ENCODE results near the gene ZNF335. TPM values are rescaled to one million over a fixed set of nuclear protein-coding genes. Genes with fewer than 3 reads are reported as not detected.

The ZNF335 gene
- total RNA-seq, 6 experiments from 2014 or later = 13.1 to 14.6 (median 13.5) TPM

DNA sequence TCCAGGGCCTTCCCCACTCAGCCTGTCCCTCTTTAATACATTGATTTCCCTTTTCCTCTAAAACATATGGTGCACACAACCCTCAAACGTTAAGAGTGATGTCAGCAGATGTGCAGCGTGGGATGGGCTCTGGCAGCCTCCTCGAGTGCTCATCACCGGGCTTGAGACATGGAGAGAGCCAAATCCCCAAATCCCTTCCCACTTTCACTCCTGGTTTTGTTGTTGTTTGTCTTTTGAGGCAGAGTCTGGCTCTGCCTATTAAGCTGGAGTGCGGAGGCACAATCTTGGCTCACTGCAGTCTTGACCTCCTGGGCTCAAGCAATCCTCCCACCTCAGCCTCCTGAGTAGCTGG lies 54.2 kb downstream of the ZNF335 start:
- Mint-ChIP-seq H3K4me1 (ENCODE audit: low read depth) (peaks cover 24% of the 10 kb centered on the region), H3K36me3 (ENCODE audit: low read depth) (no peaks in the 10 kb centered on the region), H3K27ac (no peak overlapping the region), H3K4me3 (no peak overlapping the region), H3K27me3 (ENCODE audit: insufficient read depth) (peaks cover 11% of the 10 kb centered on the region), H3K9me3 (no peaks in the 10 kb centered on the region)
- TF ChIP-seq CTCF (IDR thresholded peaks at IDR 0.05) = no peak
- DNase-seq = no peak

DNA sequence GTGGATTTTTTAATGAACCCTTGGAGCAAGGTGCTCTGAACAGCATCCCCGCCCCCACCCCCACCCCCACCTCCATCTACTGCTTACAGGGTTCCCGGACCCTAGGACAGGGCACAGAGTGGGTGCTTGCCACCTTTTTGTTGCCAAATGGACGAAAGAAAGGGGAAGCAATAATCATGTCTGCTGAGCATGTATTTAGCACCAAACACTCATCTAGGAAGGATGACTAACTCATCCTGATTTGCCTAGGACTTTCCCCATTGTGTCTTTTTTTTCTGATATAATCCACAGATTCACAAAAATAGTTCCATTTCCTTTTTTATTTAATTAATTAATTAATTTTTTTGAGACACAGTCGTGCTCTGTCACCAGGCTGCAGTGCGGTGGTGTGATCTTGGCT lies 58.9 kb downstream of the ZNF335 start:
- H3K27ac Mint-ChIP-seq = no peak overlapping the region
- H3K27me3 Mint-ChIP-seq (ENCODE audit: insufficient read depth) = peaks cover 8% of the 10 kb centered on the region
- TF ChIP-seq CTCF (IDR thresholded peaks at IDR 0.05) = no peak
- peaks cover 27% of the 10 kb centered on the region for H3K4me1 Mint-ChIP-seq (ENCODE audit: low read depth)
- H3K9me3 Mint-ChIP-seq = no peaks in the 10 kb centered on the region
- H3K4me3 Mint-ChIP-seq = no peak overlapping the region; the same call in 1 of the 2 replicates
- no peak for DNase-seq
- H3K36me3 Mint-ChIP-seq (ENCODE audit: low read depth) = peaks cover 5% of the 10 kb centered on the region

- H3K36me3 Mint-ChIP-seq (ENCODE audit: low read depth) = peaks cover 5% of the 10 kb centered on the region
- no peak for TF ChIP-seq CTCF (IDR thresholded peaks at IDR 0.05)
- DNase-seq = no peak
- H3K27me3 Mint-ChIP-seq (ENCODE audit: insufficient read depth) = peaks cover 8% of the 10 kb centered on the region
- H3K9me3 Mint-ChIP-seq = no peaks in the 10 kb centered on the region
- peak overlapping the region; percentile 85 for H3K4me3 Mint-ChIP-seq
- H3K27ac Mint-ChIP-seq = peak overlapping the region; percentile 60
- H3K4me1 Mint-ChIP-seq (ENCODE audit: low read depth) = peaks cover 20% of the 10 kb centered on the region
Observed at GRCh38 chr20:45912344-45912682, 59.7 kb downstream of the ZNF335 start.

DNA sequence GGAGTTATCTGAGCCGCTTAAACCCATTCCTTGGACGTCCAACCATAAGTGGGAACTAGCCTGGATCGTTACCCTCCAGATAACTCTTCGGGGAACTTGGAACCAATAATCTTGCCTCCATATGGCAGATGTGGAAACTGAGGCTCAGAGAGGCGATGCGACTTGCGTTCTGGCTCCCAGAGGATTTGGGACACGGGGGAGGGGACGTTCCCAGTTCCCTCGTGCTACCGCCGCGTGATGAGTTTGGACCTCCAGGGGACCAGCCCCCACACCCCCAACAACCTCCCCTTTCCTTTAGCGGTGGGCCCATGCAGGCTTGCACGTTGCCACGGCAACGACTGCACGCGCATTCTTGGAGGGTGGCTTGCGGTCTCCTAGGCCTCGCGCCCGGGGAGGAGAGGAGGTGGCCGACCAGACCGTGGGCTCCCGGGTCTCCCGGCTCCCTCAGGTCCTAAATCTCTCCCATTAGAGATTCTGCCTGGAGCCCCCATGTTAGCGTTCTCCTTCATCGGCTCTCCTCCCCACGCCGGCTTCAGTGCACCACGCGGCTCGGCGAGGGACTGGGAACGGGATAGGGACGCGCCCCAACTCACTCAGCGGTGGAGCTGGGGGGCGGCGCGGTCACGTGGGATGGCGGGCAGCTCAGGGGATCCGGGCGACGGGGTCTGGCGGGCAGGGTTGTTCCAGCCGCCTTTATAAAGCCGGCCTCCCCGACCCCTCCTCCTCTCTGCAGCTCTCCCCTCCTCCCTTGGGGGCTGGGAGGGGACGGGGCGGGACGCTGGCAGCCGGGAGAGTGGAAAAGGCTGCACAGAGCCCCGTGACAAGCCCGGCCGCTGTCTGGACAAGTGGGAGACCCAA lies 60.3 kb downstream of the ZNF335 start, which contains the start of gene PLTP:
Gene PLTP (minus strand): TSS at position 670 of the 858 bp plus-strand sequence. CDS start 703 bp downstream, outside the sequence.
- Mint-ChIP-seq H3K9me3 (no peaks in the 10 kb centered on the region), H3K27me3 (ENCODE audit: insufficient read depth) (peaks cover 10% of the 10 kb centered on the region), H3K36me3 (ENCODE audit: low read depth) (peaks cover 5% of the 10 kb centered on the region), H3K4me1 (ENCODE audit: low read depth) (peaks cover 20% of the 10 kb centered on the region), H3K27ac (peak within 1 kb of the TSS; percentile 80), H3K4me3 (peak within 1 kb of the TSS; percentile 85)
- no peak for TF ChIP-seq CTCF (IDR thresholded peaks at IDR 0.05)
- peak; percentile 32 for DNase-seq

DNA sequence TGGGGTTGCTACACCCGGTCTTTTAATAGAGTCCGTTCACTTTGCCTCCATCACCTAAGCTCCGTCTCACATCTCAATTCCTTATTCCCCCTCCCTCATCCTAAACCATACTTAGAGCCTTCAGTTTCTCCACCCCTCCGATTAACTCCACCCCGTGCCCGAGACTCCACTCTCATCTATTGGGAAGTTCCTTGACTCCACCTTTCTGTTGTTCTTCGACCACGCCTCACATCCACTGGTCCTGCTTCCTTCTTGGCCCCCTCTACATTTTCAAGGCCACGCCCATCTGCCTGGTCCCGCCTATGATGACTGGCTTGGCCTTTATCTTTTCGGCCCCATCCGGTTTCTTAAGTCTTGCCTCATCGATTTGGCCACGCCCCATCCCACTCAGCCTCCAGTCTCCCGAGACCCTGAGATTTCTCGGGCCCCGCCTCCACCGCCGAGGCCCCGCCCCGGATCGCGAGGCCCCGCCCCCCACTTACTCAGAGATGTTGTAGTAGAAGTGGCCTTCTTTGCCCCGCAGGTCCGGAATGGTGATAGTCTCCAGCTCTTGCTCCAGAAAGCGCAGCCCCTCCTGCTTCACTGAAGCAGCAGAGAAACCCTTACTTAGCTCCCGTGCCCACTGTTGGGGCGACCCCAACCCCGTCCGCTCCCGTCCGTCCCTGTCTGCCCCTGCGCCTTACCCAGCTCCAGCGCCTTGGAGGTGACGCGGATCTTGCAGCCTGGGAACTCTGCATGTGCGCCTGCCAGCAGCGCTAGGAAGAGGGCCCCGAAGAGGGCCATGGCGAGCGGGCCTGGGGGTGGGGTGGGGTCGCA lies 61.1 kb downstream of the ZNF335 start:
- peaks cover 5% of the 10 kb centered on the region for H3K36me3 Mint-ChIP-seq (ENCODE audit: low read depth)

More for the DNA sequence above, 61.1 kb downstream of the ZNF335 start:
- Mint-ChIP-seq H3K4me1 (ENCODE audit: low read depth) (peaks cover 26% of the 10 kb centered on the region), H3K9me3 (no peaks in the 10 kb centered on the region), H3K27me3 (ENCODE audit: insufficient read depth) (peaks cover 8% of the 10 kb centered on the region), H3K4me3 (peak overlapping the region; percentile 85), H3K27ac (peak overlapping the region; percentile 80)
- DNase-seq = peak; percentile 95
- no peak for TF ChIP-seq CTCF (IDR thresholded peaks at IDR 0.05)
